Suppressor macrophage (primary cell): ENCODE data around the gene ADCY2.

Experiments used
- DNase-seq, 4 experiments: peaks; one replicate each; pipeline ENCODE4 v3.0.0-alpha.2; 2020 to 2022

The ADCY2 gene

DNA sequence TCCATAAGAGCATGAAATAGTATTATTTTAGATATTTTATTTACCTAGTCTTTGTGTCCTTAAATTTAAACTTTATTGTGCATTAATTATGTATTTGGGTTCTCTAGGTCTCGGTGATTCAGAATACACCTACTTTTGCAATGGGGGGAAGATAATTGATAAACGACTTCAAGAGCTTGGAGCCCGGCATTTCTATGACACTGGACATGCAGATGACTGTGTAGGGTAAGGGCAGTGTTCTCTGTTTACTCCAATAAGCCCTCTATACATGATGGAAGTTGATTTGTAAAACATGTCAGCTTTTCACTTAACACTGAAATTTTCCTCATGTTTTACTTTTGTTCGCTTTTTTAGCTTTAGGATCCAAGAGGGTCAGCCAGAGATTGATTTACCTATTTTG, 479.2 kb downstream of the ADCY2 start:
- DNase-seq = no peak

GRCh38 chr5:7876867-7877266, 480.9 kb downstream of the ADCY2 start:
- peak in 2 of 4 experiments; percentile 28 to 35 for DNase-seq

GRCh38 chr5:7877851-7878250, 481.9 kb downstream of the ADCY2 start:
- DNase-seq = no peak

DNA sequence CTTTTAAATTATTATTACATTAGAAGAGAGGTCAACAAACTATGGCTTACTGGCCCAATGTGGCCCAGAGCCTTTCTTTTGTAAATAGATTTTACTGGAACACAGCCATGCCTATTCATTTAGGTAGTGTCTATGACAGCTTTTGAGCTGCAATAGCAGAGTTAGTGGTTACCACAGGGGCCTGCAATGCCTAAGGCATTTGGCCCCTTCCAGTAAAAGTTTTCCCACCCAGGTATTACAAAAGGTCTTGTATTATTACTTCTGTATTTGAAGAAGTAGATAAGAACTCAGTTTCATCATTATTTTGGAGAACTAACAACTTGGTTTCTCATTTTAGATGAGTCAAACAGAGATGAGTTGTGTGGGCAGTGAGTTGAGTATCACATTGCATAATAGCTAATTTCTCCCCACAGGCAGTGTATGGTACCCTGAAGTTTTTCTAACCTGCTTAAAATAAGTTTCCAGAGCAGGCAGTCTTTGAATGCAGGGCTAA, 482.5 kb downstream of the ADCY2 start:
- peak; percentile 46 to 87 (median 68) for DNase-seq
